Heart left ventricle (tissue), 13 donors: Measurements from ENCODE around the gene RANGAP1.

Source experiments
- CTCF ChIP-seq, 12 donors: fragments of 200-600 bp; sonication (generic) in 4 of 12; IDR thresholded peaks; one replicate each; pipeline versions ENCODE4 v1.5.0 to v1.8.0; 2018 to 2022; ENCODE audit warnings: antibody characterized with exemption in 12 of 12, mild to moderate bottlenecking in 5 of 12
- POLR2A ChIP-seq, 2 donors: fragments of 450-650 bp; IDR thresholded peaks; one replicate each; pipeline ENCODE4 v1.6.1; 2017; ENCODE audit warnings: antibody characterized with exemption in 2 of 2, mild to moderate bottlenecking in 2 of 2, moderate library complexity in 2 of 2
- donor health status: ischemic (EF 13 %, LVEDD 7.1; RV severe dilation, severe dysfunction).
- donor health status: DM: no; HTN: yes; CAD: no.
- donor health status: DM: no; HTN: no; CAD: no.
- donor health status: ischemic (EF 25% LVEDD 6.9; RV normal size, moderate dysfunction).
- donor health status: ischemic (EF 25% LVEDD 5.7; RV mildly dilated, moderate dysfunction).
- donor health status: ischemic (EF 35%, LVEDD 5.7; RV mildly dilated, moderate dysfunction).
- donor health status: nonischemic (EF 11% LVEDD 7.7; RV severe dilation, severe dysfunction).
- donor health status: DM: yes; HTN: yes; CAD: no.
- donor health status: PGD.
- donor health status: ischemic (EF 29% LVEDD 5.4; RV normal size, mild dysfunction).
- donor health status: nonischemic (EF 23%, LVEDD 6.1; RV moderate dilation, normal function).

- TF ChIP-seq POLR2A (IDR thresholded peaks at IDR 0.05) (peak in 1 of 2 donors; percentile 63), CTCF (IDR thresholded peaks at IDR 0.05) (no peak)
Observed at GRCh38 chr22:41204992-41205900, 80.7 kb downstream of the RANGAP1 start, which contains the start of gene L3MBTL2.
